ENCODE data around the gene ASB13. TPM values are rescaled to one million over a fixed set of nuclear protein-coding genes. Genes with fewer than 3 reads are reported as not detected.

ASB13 gene
- total RNA-seq, 1 experiment from 2014 or later, result 25.9 TPM

GRCh38 chr10:5616046-5616445 is 50.3 kb downstream of the ASB13 start:
- Histone ChIP-seq H3K4me2 (ENCODE audit: low read length) (no peak overlapping the region), H3K4me1 (ENCODE audit: control insufficient read depth in 1 of 2, insufficient read depth in 2 of 2, low read length in 2 of 2) (peaks cover 11 to 25% of the 10 kb centered on the region in 2 experiments; a peak in 3 of 4 replicates), H3K9ac (ENCODE audit: low read length) (no peak overlapping the region), H3K9me2 (ENCODE audit: insufficient read depth) (no peaks in the 10 kb centered on the region), H3K4me3 (replicated peaks in 1 of 2; ENCODE audit: low read depth in 1 of 2, low read length in 2 of 2) (no peak overlapping the region), H4K20me1 (ENCODE audit: insufficient read depth) (no peaks in the 10 kb centered on the region), H2AFZ (ENCODE audit: low read depth, low read length, poor library complexity, severe bottlenecking) (no peak overlapping the region), H3K79me2 (ENCODE audit: insufficient read depth, low read length) (no peaks in the 10 kb centered on the region), H3K36me3 (ENCODE audit: control insufficient read depth in 1 of 2, insufficient read depth in 2 of 2, low read length in 2 of 2) (no peaks in the 10 kb centered on the region), H3K27ac (ENCODE audit: low read depth, low read length) (no peak overlapping the region), H3K27me3 (ENCODE audit: insufficient read depth, low read length) (no peaks in the 10 kb centered on the region), H3K9me3 (ENCODE audit: control insufficient read depth in 1 of 2, insufficient read depth in 1 of 2, low read depth in 1 of 2, low read length in 2 of 2) (no peaks in the 10 kb centered on the region)
- CTCF ChIA-PET, result interaction anchor here (1.4 kb wide), 1 partner anchor 14 kb away, joined by 3 read pairs; no protein-coding TSS in a partner anchor
- TF ChIP-seq SRF (IDR thresholded peaks at IDR 0.05; ENCODE audit: low read depth), result no peak
- BruUV-seq (replicated peaks), result no TSS peak
- POLR2A ChIA-PET, result no interaction called here
- intact Hi-C loops (cut with micrococcal nuclease), result no loop called here
- ATAC-seq, result no peak
- DNase-seq (ENCODE audit: low read depth, low spot score), result no peak
- RAD21 ChIA-PET (ENCODE audit: low non-redundant PET in 1 of 2, low total read pairs in 2 of 2, uncharacterized antibody in 2 of 2, unreplicated experiment in 2 of 2), result no interaction called here

GRCh38 chr10:5615316-5615715 is 51.1 kb downstream of the ASB13 start:
- ChIA-PET POLR2A (no interaction called here), RAD21 (ENCODE audit: low non-redundant PET in 1 of 2, low total read pairs in 2 of 2, uncharacterized antibody in 2 of 2, unreplicated experiment in 2 of 2) (no interaction called here), CTCF (no interaction called here)
- no peak for ATAC-seq
- H3K9me3 ChIP-seq (ENCODE audit: control insufficient read depth in 1 of 2, insufficient read depth in 1 of 2, low read depth in 1 of 2, low read length in 2 of 2), result no peaks in the 10 kb centered on the region
- no peaks in the 10 kb centered on the region for H3K27me3 ChIP-seq (ENCODE audit: insufficient read depth, low read length)
- no peak overlapping the region for H3K4me3 ChIP-seq (replicated peaks in 1 of 2; ENCODE audit: low read depth in 1 of 2, low read length in 2 of 2)
- peaks cover 14 to 32% of the 10 kb centered on the region in 2 experiments; a peak in 3 of 4 replicates for H3K4me1 ChIP-seq (ENCODE audit: control insufficient read depth in 1 of 2, insufficient read depth in 2 of 2, low read length in 2 of 2)
- H4K20me1 ChIP-seq (ENCODE audit: insufficient read depth), result no peaks in the 10 kb centered on the region
- no peak overlapping the region for H3K4me2 ChIP-seq (ENCODE audit: low read length)
- DNase-seq (ENCODE audit: low read depth, low spot score), result no peak
- BruUV-seq (replicated peaks), result no TSS peak
- H3K9me2 ChIP-seq (ENCODE audit: insufficient read depth), result no peaks in the 10 kb centered on the region
- H3K79me2 ChIP-seq (ENCODE audit: insufficient read depth, low read length), result no peaks in the 10 kb centered on the region
- H3K36me3 ChIP-seq (ENCODE audit: control insufficient read depth in 1 of 2, insufficient read depth in 2 of 2, low read length in 2 of 2), result no peaks in the 10 kb centered on the region
- H3K9ac ChIP-seq (ENCODE audit: low read length), result no peak overlapping the region
- intact Hi-C loops (cut with micrococcal nuclease), result no loop called here
- TF ChIP-seq CEBPB (IDR thresholded peaks at IDR 0.05; ENCODE audit: low read depth) (no peak), YY1 (IDR thresholded peaks at IDR 0.05; ENCODE audit: extremely low read depth, insufficient replicate concordance, low read depth, low read length) (no peak), CTCF (IDR thresholded peaks at IDR 0.05 in 2 of 3, conservative IDR thresholded peaks at IDR 0.05 in 1 of 3; ENCODE audit: borderline replicate concordance in 1 of 3, insufficient read depth in 1 of 3, low read depth in 2 of 3, low read length in 2 of 3) (no peak), EZH2 (IDR thresholded peaks at IDR 0.05) (no peak), ZFX (IDR thresholded peaks at IDR 0.05) (no peak), ZNF274 (IDR thresholded peaks at IDR 0.05; ENCODE audit: low read depth, low read length) (no peak), EGR1 (IDR thresholded peaks at IDR 0.05; ENCODE audit: low read depth) (no peak), JUND (IDR thresholded peaks at IDR 0.05) (no peak), ELF1 (IDR thresholded peaks at IDR 0.05; ENCODE audit: borderline replicate concordance, low read depth) (no peak), POLR2AphosphoS5 (IDR thresholded peaks at IDR 0.05; ENCODE audit: low read depth, low read length) (no peak), FOSL1 (IDR thresholded peaks at IDR 0.05; ENCODE audit: low read depth) (no peak), SIN3A (IDR thresholded peaks at IDR 0.05; ENCODE audit: low read depth) (no peak), SRF (IDR thresholded peaks at IDR 0.05; ENCODE audit: low read depth) (no peak), MAX (IDR thresholded peaks at IDR 0.05) (no peak), ZBTB33 (IDR thresholded peaks at IDR 0.05; ENCODE audit: extremely low read depth, insufficient replicate concordance, low read length) (no peak), SP1 (IDR thresholded peaks at IDR 0.05; ENCODE audit: low read depth) (no peak), POLR2A (IDR thresholded peaks at IDR 0.05; ENCODE audit: borderline replicate concordance, extremely low read depth, insufficient read depth, insufficient read length) (no peak), RAD21 (IDR thresholded peaks at IDR 0.05; ENCODE audit: low read depth) (no peak), CBX3 (IDR thresholded peaks at IDR 0.05; ENCODE audit: low read depth) (no peak)
- H3K27ac ChIP-seq (ENCODE audit: low read depth, low read length), result no peak overlapping the region
- no peak overlapping the region for H2AFZ ChIP-seq (ENCODE audit: low read depth, low read length, poor library complexity, severe bottlenecking)

All from HCT116 (cell line).